Glomerular visceral epithelial cell (primary cell): ENCODE data around the gene SGMS2.

Experiments used
- DNase-seq: peaks from one replicate; pipeline ENCODE4 v3.0.0-alpha.2; 2016; ENCODE audit errors: extremely low spot score

SGMS2 gene

DNA sequence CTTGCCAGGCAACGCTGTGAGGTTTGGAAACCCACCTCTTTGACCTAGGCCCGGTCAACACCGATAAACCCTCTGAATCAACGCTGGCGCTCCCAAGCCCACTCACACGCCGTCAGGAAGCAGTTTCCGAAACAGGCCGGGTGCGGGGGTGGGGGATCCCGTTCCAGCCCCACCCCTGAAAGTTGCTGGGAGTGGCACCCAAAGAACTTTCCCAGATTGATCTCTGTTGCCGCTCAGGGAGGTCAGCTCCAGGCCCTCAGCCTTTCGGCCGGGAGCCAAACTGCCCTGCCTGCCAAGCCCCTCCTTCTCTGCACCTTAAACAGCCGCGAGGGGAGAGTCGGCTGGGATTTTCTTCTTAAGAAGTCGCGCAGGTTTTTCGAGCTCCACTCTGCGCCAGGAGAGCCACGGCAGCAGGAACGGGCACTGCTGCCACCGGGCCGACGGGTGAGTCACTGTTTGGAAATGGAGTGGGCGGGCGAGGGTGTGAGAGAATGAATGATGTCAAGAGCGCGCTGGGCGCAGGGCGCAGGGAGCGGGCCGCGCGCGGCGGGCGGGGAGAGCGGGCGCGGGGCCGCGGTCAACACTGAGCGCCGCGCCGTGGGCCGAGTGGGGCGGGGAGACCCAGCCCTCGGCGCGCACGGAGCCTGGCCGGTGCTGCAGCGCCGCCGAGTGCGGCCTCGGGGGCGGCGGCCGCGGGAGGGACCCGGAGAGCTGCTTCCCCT lies at the start of gene SGMS2:
SGMS2 (plus strand) TSS at position 583 of the 722 bp plus-strand sequence. CDS start 70,622 bp downstream, outside the sequence.
- DNase-seq: peak; percentile 94

- DNase-seq: no peak
These were observed 46.8 kb upstream of the SGMS2 start for GRCh38 chr4:107777890-107778289.

DNA sequence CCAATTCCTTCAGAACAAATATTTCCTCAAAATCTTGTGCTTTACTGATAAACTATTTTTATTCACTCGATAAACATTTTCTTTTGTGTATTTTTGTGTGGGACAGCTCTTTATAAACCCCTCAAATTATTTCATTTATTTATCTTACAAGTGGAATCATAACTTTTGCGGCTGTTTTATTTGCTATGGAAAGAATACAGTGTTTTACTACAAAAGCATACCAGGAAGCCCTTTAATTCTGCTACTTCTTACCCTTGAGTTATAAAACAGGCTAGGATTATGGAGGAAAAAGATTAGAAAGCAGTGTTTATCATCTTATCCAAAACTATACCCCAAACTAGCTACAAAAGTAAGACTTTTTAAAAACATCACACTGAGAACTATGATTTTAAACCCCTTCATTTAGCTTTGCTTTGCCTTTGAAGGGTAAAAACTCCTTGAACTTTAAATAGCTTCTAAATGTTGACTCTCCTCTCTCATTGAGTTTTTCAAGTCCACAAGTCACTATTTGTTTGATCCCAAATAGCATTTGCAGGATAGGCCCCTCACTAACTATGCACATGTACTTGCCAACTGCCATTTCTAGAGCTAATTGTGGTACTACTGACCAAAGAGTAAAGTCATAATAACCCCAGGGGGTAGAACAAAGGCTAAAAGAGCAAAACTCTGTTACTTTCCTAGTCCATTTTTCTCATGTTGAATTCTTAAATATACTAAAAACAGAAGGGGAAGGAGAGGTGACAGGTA lies 45.8 kb upstream of the SGMS2 start:
- DNase-seq: no peak

DNA sequence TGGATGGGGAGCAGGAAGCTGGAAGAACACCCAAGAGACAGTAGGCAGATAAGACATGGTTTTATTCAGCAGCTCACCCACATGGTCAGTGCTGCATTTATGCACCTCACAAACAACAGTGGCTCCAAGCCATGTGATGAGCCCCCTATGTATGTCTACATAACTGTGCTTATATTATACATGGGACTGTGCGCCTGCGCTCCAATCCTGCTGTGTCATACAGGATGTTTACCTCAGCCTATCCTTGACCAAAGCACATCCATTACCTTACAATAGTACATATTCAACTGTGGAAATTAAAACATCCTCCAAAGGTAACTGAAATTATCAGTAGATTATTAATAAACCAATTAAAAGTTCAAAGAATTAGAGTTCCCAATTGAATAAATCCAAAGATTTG lies 44.1 kb upstream of the SGMS2 start:
- DNase-seq: no peak

DNA sequence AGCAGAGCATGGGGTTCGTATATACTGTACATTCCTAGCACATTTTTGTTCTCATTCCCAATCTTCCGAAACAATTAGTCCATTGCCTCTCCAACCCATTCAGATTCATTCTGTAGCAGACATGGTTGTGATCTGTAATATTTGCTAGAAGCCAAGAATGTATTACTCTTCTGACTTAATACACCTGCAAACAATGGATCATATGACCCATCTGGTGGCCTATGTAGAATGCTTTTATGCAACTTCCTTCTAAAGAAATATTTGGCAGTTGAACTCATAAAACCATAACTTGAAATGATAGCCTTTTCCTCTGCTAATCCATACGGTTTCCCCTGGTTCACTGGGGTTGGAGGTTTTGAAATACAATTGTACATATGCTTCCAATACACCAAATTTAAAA lies 32.8 kb upstream of the SGMS2 start:
- no peak for DNase-seq

DNA sequence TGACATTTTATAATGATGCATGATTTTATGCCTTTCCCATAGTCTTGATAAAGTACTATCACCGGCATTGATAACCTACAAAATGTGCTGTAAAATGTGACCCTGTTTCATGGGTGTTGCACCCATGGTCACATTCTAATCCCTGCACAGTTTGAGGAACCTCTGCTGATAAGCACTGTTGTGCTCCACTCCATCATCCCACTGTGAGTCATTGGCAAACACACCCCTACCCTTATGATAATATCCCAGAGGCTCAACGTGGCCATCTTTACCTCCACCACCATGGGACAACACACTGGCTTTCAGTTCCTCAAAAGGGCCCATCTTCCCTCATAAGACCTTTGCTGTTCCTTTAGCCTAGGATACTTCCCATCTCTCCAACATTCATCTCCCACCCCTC lies 32.0 kb upstream of the SGMS2 start:
- no peak for DNase-seq

GRCh38 chr4:107793996-107794395 lies 30.7 kb upstream of the SGMS2 start:
- DNase-seq: no peak

GRCh38 chr4:107799669-107800450 lies 24.9 kb upstream of the SGMS2 start:
- no peak for DNase-seq

DNA sequence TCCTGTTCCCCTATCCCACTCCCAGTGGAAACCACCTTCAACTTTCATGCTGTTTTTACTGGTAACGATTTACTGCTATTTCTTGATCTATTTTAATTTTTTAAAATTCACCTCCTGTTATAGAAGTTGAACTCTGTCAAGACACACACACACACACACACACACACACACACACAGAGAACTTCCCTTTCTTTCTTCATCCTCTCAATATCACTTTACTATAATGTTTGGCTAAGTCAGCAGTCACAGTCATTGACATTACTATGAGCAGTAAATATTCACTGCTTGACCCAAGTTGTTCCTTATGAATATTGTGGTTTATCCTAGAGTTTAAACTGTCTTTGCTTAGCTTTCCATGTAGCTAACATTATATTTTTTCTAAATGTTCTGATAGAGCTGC lies 24.0 kb upstream of the SGMS2 start:
- no peak for DNase-seq

DNA sequence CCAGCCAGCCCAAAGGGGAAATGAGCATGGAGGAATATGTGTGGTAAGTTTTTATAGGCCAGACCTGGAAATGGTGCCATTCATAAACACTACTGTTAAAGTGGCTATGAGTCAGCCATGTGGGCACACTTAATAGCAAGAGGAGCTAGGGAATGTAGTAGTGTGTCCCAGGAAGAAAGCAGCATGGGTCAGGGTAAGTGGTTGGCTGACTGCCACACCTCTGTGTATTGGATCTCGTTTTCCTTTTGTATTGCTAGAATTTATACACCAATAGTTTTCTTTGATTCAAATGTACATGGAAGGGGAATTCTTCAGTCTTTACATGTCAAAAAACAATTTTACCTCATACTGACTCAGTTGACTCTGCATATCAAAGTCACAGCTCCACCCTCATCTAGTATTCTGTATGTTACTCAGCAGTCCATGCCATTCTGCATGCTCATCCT lies 22.9 kb upstream of the SGMS2 start:
- DNase-seq: peak; percentile 71

DNA sequence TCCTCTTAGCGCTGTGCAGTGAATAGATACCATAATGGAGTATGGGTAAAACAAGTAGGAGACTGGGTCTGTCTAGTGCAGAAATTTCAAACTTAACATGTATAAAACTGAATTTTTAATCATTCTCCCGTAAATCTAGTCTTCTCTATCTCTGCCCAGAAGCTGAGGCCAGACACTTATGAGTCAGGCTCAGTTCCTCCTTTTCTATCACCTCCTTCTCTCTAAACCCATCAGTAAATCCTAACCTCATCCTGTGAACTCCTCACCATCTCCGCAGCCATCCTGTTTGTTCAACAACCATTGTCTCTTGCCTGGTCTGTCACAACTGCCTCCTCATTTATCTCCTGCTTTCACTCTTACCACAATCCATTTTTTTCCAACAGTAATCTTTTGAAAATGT lies 19.8 kb upstream of the SGMS2 start:
- no peak for DNase-seq

DNA sequence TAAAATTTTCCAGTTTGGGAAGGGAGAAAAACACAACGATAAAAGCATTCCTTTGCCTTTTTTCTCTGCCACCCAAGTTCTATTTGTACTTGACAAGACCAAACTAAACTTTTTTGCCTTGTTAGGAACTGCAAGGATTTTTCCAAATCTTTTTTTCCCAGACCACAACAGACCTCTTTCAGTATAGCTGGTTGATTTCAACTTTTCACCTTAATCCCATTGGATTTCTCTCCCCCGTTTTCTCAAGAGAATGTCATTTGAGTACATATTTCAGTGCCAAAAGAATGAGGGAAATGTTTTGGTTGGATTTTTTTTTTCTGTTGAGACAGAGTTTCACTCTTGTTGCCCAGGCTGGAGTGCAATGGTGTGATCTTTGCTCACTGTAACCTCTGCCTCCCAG lies 18.5 kb upstream of the SGMS2 start:
- no peak for DNase-seq

DNA sequence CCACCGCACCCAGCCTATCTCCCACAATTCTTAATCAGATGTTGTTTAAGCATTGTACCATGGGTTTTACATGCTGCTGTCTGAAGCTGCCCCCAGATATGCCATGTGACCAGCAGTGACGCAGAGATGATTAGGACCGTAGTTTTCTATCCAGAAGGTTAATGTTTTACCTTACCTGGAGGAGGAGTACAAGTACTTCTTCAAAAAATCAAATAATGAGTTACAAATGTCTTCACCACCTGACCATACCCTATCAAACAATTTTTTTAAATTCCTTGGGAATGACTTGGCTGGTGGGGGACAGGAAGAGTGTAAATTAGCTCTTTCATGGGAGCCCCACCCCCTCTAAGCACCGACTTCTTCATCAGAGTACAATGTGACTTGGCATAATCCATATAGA lies 16.2 kb upstream of the SGMS2 start:
- DNase-seq: peak; percentile 14

DNA sequence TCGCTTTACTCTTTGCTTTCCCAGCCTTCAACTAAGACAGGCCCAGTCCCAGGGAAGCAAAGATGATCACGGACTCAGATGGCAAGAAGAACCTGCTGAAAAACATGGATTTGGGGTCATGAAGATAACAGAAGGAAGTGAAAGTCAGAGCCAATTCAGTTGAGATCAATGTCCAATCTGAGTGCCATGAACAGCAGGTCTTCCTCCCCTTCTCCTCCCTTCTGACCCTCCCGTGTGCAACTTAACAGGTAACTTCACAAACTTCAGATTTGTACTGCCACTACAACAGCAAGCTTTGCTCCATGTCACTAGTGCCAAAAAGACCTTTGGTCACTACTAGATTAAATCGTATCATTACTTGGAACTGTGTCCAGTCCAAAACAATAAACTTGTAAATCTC lies 15.5 kb upstream of the SGMS2 start:
- DNase-seq: no peak

DNA sequence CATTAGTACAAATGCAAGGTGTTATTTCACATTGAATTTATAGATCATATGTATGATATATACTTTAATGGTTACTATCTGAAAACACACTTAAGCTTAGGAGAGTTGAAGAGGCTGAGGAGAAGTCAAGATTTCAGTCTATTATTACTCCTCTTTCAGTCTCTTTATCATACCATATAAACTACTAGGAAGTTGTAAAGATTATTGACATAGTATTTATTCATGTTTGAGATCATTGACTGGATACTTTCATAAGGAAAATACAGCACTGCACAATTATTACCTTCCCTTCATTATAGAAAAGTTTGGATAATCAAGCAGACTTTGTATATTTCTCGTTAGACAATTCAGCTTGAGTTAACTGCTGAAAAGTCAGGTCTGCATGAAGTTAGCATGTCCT lies 10.0 kb upstream of the SGMS2 start:
- DNase-seq: no peak

GRCh38 chr4:107815158-107815557 lies 9.6 kb upstream of the SGMS2 start:
- no peak for DNase-seq

- peak; percentile 72 for DNase-seq
These were observed 6.3 kb upstream of the SGMS2 start for GRCh38 chr4:107818301-107818910.

GRCh38 chr4:107823870-107824349 lies 822 bp upstream of the SGMS2 start:
- DNase-seq: no peak

GRCh38 chr4:107825072-107825824 lies 516 bp downstream of the SGMS2 start:
- peak; percentile 67 for DNase-seq

- DNase-seq: peak; percentile 33
These were observed 1.8 kb downstream of the SGMS2 start for GRCh38 chr4:107826421-107826980.
